NCI-H82 treated with DMSO at 0.1 percent for 48 hours (cell line): ENCODE results near the gene RAD51AP2.
"Not testable (repeated sequence)": the region's sequence is repeated elsewhere in the genome, so short reads cannot be mapped to it uniquely, and the experiment has no call there.

Experiments used
- DNase-seq: peaks from one replicate; lab custom pipeline; 2025; ENCODE audit not compliant: unreplicated experiment; lab: John Stamatoyannopoulos, UW

RAD51AP2 gene

GRCh38 chr2:17538022-17538843 lies 20.0 kb upstream of the RAD51AP2 start:
- peak; percentile 22 for DNase-seq

- DNase-seq, result no peak
Measured at GRCh38 chr2:17536416-17536815, 18.2 kb upstream of the RAD51AP2 start.

GRCh38 chr2:17533546-17533945 lies 15.3 kb upstream of the RAD51AP2 start:
- no peak for DNase-seq

DNA sequence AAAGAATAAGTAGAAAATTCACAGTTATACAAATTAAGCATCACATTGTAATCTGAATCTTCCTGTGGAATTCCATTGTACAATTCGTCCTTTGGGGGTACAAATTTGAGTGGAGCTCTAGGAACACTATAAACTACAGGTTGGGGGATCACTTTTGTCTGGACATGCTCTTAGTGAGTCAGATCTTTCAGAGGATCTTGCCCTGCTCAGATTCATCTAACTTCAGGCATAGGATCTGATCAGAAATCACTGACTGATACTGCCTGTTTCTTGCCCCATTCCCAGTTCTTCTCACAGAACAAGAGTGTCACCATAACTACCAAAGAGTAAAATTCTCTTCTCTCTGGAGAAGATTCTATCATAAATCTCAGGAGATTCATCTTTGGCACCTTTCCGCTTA lies 11.5 kb upstream of the RAD51AP2 start:
- no peak for DNase-seq

DNA sequence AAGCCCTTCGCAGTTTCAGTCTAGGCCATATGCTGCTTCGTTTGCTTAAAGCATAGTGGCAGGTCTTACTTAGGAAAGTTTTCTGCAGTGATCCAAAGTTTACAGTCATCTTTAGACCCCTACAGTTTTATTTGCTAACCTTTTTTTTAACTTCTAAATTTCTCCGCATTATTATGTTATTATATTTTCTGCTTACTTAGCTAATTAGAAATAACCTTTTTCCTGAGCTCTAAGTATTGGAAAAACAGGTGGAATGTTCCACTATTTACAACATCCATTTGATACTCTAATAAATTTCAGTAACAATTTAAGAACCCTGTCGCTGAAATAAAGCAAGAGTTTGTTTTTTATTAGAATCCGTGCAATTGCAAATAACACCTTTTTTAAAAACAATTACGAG lies 4.1 kb upstream of the RAD51AP2 start:
- no peak for DNase-seq

DNA sequence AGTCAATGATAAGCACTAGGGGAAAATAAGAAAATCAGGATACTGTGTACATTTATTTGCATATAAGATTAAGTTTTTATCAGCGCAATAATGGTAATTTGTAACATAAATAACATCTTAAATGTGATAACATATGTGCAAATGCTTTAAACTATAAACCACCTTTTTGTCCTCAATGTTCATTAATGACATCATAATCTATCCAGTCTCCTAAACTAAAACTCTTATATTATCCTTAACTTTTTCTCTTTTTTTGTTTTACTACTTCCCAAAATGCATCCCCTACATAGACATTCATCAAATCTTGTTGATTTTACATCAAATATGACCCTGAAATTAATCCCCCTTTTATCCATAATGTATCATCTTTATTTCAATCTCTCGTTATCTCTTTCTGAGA lies 3.4 kb upstream of the RAD51AP2 start:
- no peak for DNase-seq

DNA sequence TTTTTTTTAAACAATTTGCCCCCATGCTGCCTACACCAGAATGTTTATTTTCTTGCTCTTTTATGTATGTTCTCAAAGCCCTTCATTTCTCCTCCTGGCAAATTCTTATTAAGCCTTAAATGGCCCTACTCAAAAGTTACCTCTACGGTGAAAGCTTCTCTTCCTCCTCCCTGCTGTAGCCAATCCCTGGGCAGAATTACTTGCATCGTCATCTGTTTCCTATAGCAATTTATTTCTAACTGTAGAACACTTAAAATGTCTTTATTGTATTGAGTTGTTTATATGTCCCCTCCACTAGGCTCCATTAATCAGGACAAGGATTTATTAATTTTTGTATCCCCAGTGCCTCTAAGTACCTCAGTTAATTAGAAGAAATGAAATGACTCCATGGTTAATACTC lies 2.5 kb upstream of the RAD51AP2 start:
- no peak for DNase-seq

GRCh38 chr2:17519486-17519885 lies 1.2 kb upstream of the RAD51AP2 start:
- DNase-seq, result no peak

- no peak for DNase-seq
Measured at GRCh38 chr2:17517481-17518211, 594 bp downstream of the RAD51AP2 start.

DNA sequence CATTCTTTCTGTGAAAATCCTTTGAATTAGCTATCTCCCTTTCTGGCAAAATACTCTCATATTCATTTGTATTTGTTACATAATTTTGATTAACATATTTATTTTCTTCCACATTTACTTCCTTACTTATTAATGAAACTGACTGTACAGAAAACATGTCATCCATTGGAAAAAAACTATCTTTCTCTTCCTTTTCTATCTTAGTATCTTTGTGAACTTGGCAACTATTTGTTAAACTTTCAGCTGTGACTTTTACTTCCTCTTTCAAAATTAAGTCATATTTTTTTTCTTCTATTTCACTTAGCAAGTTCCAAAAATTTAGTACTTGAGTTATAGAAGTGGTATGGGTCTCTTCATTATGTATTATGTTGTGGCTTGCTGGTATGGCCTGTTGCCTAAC lies 2.6 kb downstream of the RAD51AP2 start:
- no peak for DNase-seq

GRCh38 chr2:17506736-17507616 lies 11.3 kb downstream of the RAD51AP2 start:
- no peak for DNase-seq

GRCh38 chr2:17497718-17498117 lies 20.5 kb downstream of the RAD51AP2 start:
- no peak for DNase-seq

DNA sequence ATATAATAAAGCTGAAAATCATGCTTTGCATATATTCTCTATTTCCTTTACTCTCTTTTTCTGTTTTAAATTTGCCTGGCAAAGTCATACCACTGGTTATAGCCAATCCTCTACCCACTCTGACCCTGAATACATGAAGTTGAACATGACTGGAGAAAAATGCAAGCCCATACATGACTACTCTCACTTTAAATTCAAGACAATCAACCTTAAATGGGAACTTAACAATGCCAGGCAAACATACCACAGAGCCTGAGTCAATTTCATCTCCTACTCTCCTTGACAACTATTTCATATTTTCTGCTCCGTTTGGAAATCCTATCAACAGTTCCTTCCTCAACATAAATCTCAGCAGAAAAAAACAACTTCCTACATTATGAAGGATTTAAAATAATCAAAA lies 22.6 kb downstream of the RAD51AP2 start:
- no peak for DNase-seq

- not testable (repeated sequence) for DNase-seq
Measured at GRCh38 chr2:17490165-17490564, 28.1 kb downstream of the RAD51AP2 start.

DNA sequence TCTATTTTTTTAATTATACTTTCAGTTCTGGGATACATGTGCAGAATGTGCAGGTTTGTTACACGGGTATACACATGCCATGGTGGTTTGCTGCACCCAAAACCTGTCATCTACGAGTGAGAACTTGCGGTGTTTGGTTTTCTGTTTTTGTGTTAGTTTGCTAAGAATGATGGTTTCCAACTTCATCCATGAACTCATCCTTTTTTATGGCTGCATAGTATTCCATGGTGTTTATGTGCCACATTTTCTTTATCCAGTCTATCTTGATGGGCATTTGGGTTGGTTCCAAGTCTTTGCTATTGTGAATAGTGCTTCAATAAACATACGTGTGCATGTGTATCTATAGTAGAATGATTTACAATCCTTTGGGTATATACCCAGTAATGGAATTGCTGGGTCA lies 29.6 kb downstream of the RAD51AP2 start:
- DNase-seq, result not testable (repeated sequence)

DNA sequence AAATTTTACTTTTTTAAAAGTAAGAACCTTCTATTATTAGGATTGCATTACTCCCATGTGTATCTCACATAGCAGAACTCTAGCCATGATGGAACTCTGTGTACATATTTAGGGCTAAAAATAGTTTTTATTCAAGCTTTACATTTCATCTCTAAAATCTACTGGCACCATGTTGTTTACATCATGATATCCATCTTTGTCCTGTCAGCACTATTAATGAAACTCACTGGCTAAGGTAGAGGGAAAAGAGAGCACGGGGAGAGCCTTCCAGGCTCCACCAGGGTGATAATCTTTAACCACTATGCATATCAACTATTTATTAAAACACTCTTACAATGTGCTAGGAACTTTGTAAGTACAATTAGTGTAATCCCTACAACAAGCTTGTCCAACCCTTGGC lies 34.7 kb downstream of the RAD51AP2 start:
- no peak for DNase-seq

GRCh38 chr2:17482651-17483050 lies 35.6 kb downstream of the RAD51AP2 start:
- DNase-seq, result no peak

DNA sequence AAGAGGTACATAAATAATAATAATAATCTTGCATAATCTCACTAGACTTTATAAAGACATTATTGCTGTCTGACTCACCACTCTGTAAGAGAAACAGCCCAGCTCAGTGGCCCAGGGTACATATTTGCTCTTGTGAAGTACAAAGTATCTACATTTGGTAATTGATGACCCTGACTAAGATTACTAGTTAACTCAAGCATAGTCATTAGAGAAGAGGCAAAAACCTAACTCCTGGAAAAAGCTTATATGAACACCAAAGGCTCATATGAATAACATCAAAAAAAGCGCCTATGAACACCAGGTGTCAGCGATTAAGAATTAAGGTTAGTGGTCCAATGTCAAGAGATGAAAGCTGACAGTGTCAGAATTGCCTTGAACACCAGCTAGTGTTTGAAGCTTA lies 38.4 kb downstream of the RAD51AP2 start:
- DNase-seq, result no peak

GRCh38 chr2:17476830-17477229 lies 41.4 kb downstream of the RAD51AP2 start:
- DNase-seq, result no peak

DNA sequence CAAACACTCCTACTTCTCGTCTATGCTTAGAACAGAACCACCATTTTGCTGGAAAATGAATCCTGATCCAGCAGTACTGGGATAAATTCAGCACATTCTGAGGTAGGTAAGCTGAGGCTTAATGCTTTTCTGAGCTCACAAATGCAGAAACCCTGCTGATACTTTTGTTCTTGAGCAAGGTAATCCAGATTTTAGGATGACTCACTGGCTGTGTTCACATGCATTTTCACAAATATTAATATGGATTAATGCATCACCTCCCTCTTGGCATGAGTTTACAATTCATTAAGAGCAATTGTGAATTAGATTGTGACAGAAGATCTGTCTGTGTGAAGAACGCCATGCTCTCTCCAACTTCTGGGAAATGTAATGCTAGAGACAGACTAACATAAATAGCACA lies 42.2 kb downstream of the RAD51AP2 start:
- DNase-seq, result no peak

DNA sequence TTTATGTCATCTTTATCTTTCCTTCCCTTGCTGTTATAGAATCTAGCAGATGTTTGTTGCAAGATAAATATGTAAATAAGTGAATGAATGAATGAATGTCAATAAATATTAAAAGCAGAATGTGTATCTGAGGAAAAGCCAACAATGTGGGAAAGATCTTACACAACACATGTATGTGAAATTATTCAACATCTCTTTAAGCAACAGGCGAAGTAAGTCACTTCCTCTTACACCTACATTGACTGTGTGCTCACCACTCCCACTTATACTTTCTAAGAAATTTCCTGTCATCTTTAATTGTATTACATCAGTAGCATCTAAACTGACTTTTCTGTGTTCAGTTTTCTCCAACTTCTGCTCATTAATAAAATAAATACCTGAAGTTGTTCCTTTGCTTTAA lies 43.0 kb downstream of the RAD51AP2 start:
- DNase-seq, result no peak

- no peak for DNase-seq
Measured at GRCh38 chr2:17471979-17472378, 46.3 kb downstream of the RAD51AP2 start.
